GM23338 (cell line): ENCODE data around the gene SH3RF3. TPM values are rescaled to one million over a fixed set of nuclear protein-coding genes. Genes with fewer than 3 reads are reported as not detected.

Source experiments
- ATAC-seq: fragments of 200-7000 bp; cut with Tn5 transposase; 3 replicates; pipeline ENCODE4 v1.9.1; 2020
- DNase-seq: peaks from one replicate; pipeline ENCODE4 v3.0.0-alpha.2; 2015; ENCODE audit warnings: low spot score
- H2AFZ ChIP-seq: fragments of 200-600 bp; sonication (generic); 2 replicates; pipeline ENCODE4 v1.8.0; 2016; ENCODE audit warnings: antibody characterized with exemption, mild to moderate bottlenecking, moderate library complexity
- H3F3A ChIP-seq: fragments of 200-600 bp; sonication (generic); replicated peaks from 2 replicates; pipeline ENCODE4 v1.8.0; 2017; ENCODE audit warnings: antibody characterized with exemption, mixed run types, low read depth
- H3K27ac ChIP-seq: fragments of 200-600 bp; sonication (generic); 2 replicates; pipeline ENCODE4 v1.6.1; 2016; ENCODE audit warnings: low read depth
- H3K27me3 ChIP-seq: fragments of 200-600 bp; sonication (generic); 2 replicates; pipeline ENCODE4 v1.8.0; 2016; ENCODE audit warnings: mild to moderate bottlenecking, mixed run types, moderate library complexity; ENCODE audit not compliant: insufficient read depth
- H3K36me3 ChIP-seq: fragments of 200-600 bp; sonication (generic); 2 replicates; pipeline ENCODE4 v1.8.0; 2016; ENCODE audit warnings: mild to moderate bottlenecking; ENCODE audit not compliant: insufficient read depth
- H3K4me1 ChIP-seq: fragments of 200-600 bp; sonication (generic); 2 replicates; pipeline ENCODE4 v1.8.0; 2016; ENCODE audit warnings: mild to moderate bottlenecking, moderate library complexity; ENCODE audit not compliant: insufficient read depth
- H3K4me2 ChIP-seq: fragments of 200-600 bp; sonication (generic); 2 replicates; pipeline ENCODE4 v1.7.1; 2017; ENCODE audit warnings: mixed run types
- H3K4me3 ChIP-seq: fragments of 200-600 bp; sonication (generic); 2 replicates; pipeline ENCODE4 v1.6.1; 2016; ENCODE audit warnings: mixed run types
- H3K79me2 ChIP-seq: fragments of 200-600 bp; sonication (generic); replicated peaks from 2 replicates; pipeline ENCODE4 v1.8.0; 2017; ENCODE audit warnings: mild to moderate bottlenecking; ENCODE audit not compliant: insufficient read depth
- H3K9me2 ChIP-seq: fragments of 200-600 bp; sonication (generic); 2 replicates; pipeline ENCODE4 v1.8.0; 2017; ENCODE audit not compliant: insufficient read depth
- H4K20me1 ChIP-seq: fragments of 200-600 bp; sonication (generic); replicated peaks from 2 replicates; pipeline ENCODE4 v1.8.0; 2017; ENCODE audit warnings: mild to moderate bottlenecking; ENCODE audit not compliant: insufficient read depth
- H3K27ac Mint-ChIP-seq: 2 replicates; pipeline ENCODE4 v1.8.0; 2020; ENCODE audit warnings: inconsistent platforms, mild to moderate bottlenecking, moderate library complexity, mixed read lengths
- H3K27me3 Mint-ChIP-seq: 3 replicates; pipeline ENCODE4 v1.8.0; 2022; ENCODE audit warnings: low read depth, mild to moderate bottlenecking, moderate library complexity, mixed read lengths, inconsistent platforms; ENCODE audit not compliant: insufficient read depth, poor library complexity
- H3K36me3 Mint-ChIP-seq: 3 replicates; pipeline ENCODE4 v1.8.0; 2021; ENCODE audit warnings: low read depth, mild to moderate bottlenecking, inconsistent platforms, moderate library complexity, mixed read lengths
- H3K4me1 Mint-ChIP-seq: 3 replicates; pipeline ENCODE4 v1.8.0; 2020; ENCODE audit warnings: mild to moderate bottlenecking, inconsistent platforms, mixed read lengths
- H3K4me3 Mint-ChIP-seq: 3 replicates; pipeline ENCODE4 v1.8.0; 2021; ENCODE audit warnings: moderate library complexity, mild to moderate bottlenecking, inconsistent platforms, mixed read lengths
- H3K9me3 Mint-ChIP-seq: 3 replicates; pipeline ENCODE4 v1.8.0; 2020; ENCODE audit warnings: moderate library complexity, mild to moderate bottlenecking, inconsistent platforms, mixed read lengths
- CREB1 ChIP-seq: fragments of 250-450 bp; sonication (Bioruptor Pico); IDR thresholded peaks from 2 replicates; pipeline ENCODE4 v1.5.0; 2020; ENCODE audit warnings: low read depth, mild to moderate bottlenecking, moderate library complexity
- ETS1 ChIP-seq: IDR thresholded peaks from 2 replicates; pipeline ENCODE4 v1.6.1; 2016; ENCODE audit warnings: antibody characterized with exemption
- EZH2 ChIP-seq: fragments of 200-600 bp; sonication (generic); IDR thresholded peaks from one replicate; pipeline ENCODE4 v1.8.0; 2017; ENCODE audit warnings: antibody characterized with exemption, mild to moderate bottlenecking, low read depth; ENCODE audit not compliant: unreplicated experiment
- EZH2phosphoT487 ChIP-seq: fragments of 200-600 bp; sonication (generic); IDR thresholded peaks from one replicate; pipeline ENCODE4 v1.8.1; 2018; ENCODE audit warnings: antibody characterized with exemption; ENCODE audit not compliant: unreplicated experiment
- JUNB ChIP-seq: IDR thresholded peaks from one replicate; pipeline ENCODE4 v1.6.1; 2016; ENCODE audit warnings: antibody characterized with exemption; ENCODE audit not compliant: unreplicated experiment
- NANOG ChIP-seq: IDR thresholded peaks from 2 replicates; pipeline ENCODE4 v1.6.1; 2016; ENCODE audit warnings: antibody characterized with exemption, borderline replicate concordance
- POLR2AphosphoS5 ChIP-seq: IDR thresholded peaks from 2 replicates; pipeline ENCODE4 v1.6.1; 2016; ENCODE audit warnings: antibody characterized with exemption, low read depth
- STAT1 ChIP-seq: IDR thresholded peaks from one replicate; pipeline ENCODE4 v1.6.1; 2016; ENCODE audit warnings: antibody characterized with exemption; ENCODE audit not compliant: unreplicated experiment
- ZNF114 ChIP-seq: fragments of 250-450 bp; sonication (Bioruptor Pico); IDR thresholded peaks from 2 replicates; pipeline ENCODE4 v1.5.0; 2020; ENCODE audit warnings: mild to moderate bottlenecking, moderate library complexity
- ZNF331 ChIP-seq: fragments of 250-450 bp; sonication (Bioruptor Pico); IDR thresholded peaks from 2 replicates; pipeline ENCODE4 v1.5.0; 2020; ENCODE audit warnings: low read depth, mild to moderate bottlenecking, moderate library complexity
- polyA plus RNA-seq: library from polyadenylated mRNA; unstranded; fragments of >200 nt; fragmentation: Nextera tagmentation; extraction: Ambion mirVana; gene quantifications from 2 replicates; pipeline ENCODE4 v1.2.1, GENCODE V29; 2016
- total RNA-seq: library from RNA; depleted of rRNA; stranded (reverse); fragments of >200 nt; shearing (Covaris generic); gene quantifications from 2 replicates; pipeline ENCODE4 v1.2.3, GENCODE V29; 2014
- TF ChIP-seq, protein P1 (sequence below): fragments of 250-450 bp; sonication (Bioruptor Pico); IDR thresholded peaks from 2 replicates; pipeline ENCODE4 v1.5.0; 2020; ENCODE audit warnings: mild to moderate bottlenecking, moderate library complexity
- TF ChIP-seq, protein P2 (sequence below), 2 experiments: fragments of 200-600 bp in 1 of 2; sonication (generic) in 1 of 2; conservative IDR thresholded peaks; 2 replicates each; pipeline versions ENCODE4 v1.5.1 to v1.6.1; 2016 to 2017; ENCODE audit warnings: antibody characterized with exemption in 2 of 2, low read depth in 2 of 2, mild to moderate bottlenecking in 2 of 2, moderate library complexity in 1 of 2
- TF ChIP-seq, protein P3 (sequence below): IDR thresholded peaks from one replicate; pipeline ENCODE4 v1.6.1; 2018; ENCODE audit warnings: antibody characterized with exemption; ENCODE audit not compliant: unreplicated experiment

SH3RF3 gene
- total and polyA plus RNA-seq, 2 experiments from 2014 or later, result 0.11 to 0.63 TPM

DNA sequence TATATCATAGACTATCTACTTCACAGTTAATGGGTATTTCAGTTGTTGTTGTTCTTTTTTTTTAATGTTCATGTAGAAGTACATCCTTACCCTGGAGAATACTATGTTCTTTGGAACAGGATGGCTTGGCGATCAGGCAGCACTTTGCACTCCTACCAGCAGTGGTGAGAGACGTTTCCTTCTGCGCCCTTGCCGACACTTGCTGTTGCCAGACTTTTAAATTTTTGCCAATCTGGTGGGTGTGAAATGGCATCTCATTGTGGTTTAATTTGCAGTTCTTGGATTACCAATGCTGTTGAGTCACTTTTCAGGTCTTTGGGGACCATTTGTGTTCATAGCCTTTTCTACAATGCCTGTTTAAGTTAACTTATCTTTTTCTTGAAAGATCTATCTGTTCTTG is 197.3 kb downstream of the SH3RF3 start:
- Mint-ChIP-seq H3K4me1 (peaks cover 21% of the 10 kb centered on the region), H3K27ac (no peak overlapping the region), H3K27me3 (peaks cover 5% of the 10 kb centered on the region), H3K36me3 (no peaks in the 10 kb centered on the region), H3K4me3 (no peak overlapping the region), H3K9me3 (peaks cover 5% of the 10 kb centered on the region; the same call in 2 of the 3 replicates)
- Histone ChIP-seq H3K4me2 (no peak overlapping the region), H3F3A (no peaks in the 10 kb centered on the region), H3K36me3 (no peaks in the 10 kb centered on the region), H3K9me2 (peaks cover 5% of the 10 kb centered on the region; the same call in 1 of the 2 replicates), H2AFZ (no peak overlapping the region), H3K27me3 (no peaks in the 10 kb centered on the region), H3K79me2 (no peaks in the 10 kb centered on the region), H3K27ac (no peak overlapping the region), H4K20me1 (no peaks in the 10 kb centered on the region), H3K4me3 (no peak overlapping the region), H3K4me1 (0 out of 2 replicates have a peak, but pooled peaks cover 2% of the 10 kb centered on the region)
- ATAC-seq (no peak), DNase-seq (no peak)
- TF ChIP-seq EZH2phosphoT487 (no peak), ZNF114 (CRISPR knock-in tag) (no peak), NANOG (no peak), CREB1 (CRISPR knock-in tag) (no peak), ZNF331 (no peak), STAT1 (no peak), JUNB (no peak), ETS1 (no peak), EZH2 (no peak), POLR2AphosphoS5 (no peak)
- TF ChIP-seq, protein P1, sequence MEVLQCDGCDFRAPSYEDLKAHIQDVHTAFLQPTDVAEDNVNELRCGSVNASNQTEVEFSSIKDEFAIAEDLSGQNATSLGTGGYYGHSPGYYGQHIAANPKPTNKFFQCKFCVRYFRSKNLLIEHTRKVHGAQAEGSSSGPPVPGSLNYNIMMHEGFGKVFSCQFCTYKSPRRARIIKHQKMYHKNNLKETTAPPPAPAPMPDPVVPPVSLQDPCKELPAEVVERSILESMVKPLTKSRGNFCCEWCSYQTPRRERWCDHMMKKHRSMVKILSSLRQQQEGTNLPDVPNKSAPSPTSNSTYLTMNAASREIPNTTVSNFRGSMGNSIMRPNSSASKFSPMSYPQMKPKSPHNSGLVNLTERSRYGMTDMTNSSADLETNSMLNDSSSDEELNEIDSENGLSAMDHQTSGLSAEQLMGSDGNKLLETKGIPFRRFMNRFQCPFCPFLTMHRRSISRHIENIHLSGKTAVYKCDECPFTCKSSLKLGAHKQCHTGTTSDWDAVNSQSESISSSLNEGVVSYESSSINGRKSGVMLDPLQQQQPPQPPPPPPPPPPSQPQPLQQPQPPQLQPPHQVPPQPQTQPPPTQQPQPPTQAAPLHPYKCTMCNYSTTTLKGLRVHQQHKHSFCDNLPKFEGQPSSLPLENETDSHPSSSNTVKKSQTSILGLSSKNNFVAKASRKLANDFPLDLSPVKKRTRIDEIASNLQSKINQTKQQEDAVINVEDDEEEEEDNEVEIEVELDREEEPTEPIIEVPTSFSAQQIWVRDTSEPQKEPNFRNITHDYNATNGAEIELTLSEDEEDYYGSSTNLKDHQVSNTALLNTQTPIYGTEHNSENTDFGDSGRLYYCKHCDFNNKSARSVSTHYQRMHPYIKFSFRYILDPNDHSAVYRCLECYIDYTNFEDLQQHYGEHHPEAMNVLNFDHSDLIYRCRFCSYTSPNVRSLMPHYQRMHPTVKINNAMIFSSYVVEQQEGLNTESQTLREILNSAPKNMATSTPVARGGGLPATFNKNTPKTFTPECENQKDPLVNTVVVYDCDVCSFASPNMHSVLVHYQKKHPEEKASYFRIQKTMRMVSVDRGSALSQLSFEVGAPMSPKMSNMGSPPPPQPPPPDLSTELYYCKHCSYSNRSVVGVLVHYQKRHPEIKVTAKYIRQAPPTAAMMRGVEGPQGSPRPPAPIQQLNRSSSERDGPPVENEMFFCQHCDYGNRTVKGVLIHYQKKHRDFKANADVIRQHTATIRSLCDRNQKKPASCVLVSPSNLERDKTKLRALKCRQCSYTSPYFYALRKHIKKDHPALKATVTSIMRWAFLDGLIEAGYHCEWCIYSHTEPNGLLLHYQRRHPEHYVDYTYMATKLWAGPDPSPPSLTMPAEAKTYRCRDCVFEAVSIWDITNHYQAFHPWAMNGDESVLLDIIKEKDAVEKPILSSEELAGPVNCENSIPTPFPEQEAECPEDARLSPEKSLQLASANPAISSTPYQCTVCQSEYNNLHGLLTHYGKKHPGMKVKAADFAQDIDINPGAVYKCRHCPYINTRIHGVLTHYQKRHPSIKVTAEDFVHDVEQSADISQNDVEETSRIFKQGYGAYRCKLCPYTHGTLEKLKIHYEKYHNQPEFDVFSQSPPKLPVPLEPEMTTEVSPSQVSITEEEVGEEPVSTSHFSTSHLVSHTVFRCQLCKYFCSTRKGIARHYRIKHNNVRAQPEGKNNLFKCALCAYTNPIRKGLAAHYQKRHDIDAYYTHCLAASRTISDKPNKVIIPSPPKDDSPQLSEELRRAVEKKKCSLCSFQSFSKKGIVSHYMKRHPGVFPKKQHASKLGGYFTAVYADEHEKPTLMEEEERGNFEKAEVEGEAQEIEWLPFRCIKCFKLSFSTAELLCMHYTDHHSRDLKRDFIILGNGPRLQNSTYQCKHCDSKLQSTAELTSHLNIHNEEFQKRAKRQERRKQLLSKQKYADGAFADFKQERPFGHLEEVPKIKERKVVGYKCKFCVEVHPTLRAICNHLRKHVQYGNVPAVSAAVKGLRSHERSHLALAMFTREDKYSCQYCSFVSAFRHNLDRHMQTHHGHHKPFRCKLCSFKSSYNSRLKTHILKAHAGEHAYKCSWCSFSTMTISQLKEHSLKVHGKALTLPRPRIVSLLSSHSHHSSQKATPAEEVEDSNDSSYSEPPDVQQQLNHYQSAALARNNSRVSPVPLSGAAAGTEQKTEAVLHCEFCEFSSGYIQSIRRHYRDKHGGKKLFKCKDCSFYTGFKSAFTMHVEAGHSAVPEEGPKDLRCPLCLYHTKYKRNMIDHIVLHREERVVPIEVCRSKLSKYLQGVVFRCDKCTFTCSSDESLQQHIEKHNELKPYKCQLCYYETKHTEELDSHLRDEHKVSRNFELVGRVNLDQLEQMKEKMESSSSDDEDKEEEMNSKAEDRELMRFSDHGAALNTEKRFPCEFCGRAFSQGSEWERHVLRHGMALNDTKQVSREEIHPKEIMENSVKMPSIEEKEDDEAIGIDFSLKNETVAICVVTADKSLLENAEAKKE (CRISPR knock-in tag), result no peak
- TF ChIP-seq, protein P2, sequence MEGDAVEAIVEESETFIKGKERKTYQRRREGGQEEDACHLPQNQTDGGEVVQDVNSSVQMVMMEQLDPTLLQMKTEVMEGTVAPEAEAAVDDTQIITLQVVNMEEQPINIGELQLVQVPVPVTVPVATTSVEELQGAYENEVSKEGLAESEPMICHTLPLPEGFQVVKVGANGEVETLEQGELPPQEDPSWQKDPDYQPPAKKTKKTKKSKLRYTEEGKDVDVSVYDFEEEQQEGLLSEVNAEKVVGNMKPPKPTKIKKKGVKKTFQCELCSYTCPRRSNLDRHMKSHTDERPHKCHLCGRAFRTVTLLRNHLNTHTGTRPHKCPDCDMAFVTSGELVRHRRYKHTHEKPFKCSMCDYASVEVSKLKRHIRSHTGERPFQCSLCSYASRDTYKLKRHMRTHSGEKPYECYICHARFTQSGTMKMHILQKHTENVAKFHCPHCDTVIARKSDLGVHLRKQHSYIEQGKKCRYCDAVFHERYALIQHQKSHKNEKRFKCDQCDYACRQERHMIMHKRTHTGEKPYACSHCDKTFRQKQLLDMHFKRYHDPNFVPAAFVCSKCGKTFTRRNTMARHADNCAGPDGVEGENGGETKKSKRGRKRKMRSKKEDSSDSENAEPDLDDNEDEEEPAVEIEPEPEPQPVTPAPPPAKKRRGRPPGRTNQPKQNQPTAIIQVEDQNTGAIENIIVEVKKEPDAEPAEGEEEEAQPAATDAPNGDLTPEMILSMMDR (conservative IDR thresholded peaks at IDR 0.05; ENCODE audit: low read depth in 2 of 2), result no peak
- TF ChIP-seq, protein P3, sequence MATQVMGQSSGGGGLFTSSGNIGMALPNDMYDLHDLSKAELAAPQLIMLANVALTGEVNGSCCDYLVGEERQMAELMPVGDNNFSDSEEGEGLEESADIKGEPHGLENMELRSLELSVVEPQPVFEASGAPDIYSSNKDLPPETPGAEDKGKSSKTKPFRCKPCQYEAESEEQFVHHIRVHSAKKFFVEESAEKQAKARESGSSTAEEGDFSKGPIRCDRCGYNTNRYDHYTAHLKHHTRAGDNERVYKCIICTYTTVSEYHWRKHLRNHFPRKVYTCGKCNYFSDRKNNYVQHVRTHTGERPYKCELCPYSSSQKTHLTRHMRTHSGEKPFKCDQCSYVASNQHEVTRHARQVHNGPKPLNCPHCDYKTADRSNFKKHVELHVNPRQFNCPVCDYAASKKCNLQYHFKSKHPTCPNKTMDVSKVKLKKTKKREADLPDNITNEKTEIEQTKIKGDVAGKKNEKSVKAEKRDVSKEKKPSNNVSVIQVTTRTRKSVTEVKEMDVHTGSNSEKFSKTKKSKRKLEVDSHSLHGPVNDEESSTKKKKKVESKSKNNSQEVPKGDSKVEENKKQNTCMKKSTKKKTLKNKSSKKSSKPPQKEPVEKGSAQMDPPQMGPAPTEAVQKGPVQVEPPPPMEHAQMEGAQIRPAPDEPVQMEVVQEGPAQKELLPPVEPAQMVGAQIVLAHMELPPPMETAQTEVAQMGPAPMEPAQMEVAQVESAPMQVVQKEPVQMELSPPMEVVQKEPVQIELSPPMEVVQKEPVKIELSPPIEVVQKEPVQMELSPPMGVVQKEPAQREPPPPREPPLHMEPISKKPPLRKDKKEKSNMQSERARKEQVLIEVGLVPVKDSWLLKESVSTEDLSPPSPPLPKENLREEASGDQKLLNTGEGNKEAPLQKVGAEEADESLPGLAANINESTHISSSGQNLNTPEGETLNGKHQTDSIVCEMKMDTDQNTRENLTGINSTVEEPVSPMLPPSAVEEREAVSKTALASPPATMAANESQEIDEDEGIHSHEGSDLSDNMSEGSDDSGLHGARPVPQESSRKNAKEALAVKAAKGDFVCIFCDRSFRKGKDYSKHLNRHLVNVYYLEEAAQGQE, result no peak
